Sciatic nerve (tissue), 2 donors: ENCODE measurements around the gene RALGAPB. TPM values are rescaled to one million over a fixed set of nuclear protein-coding genes. Genes with fewer than 3 reads are reported as not detected.

Source experiments
- ATAC-seq: fragments of 200-7000 bp; cut with Tn5 transposase; one replicate; pipeline ENCODE4 v1.9.1; 2020; ENCODE audit warnings: mild to moderate bottlenecking, moderate library complexity
- DNase-seq: peaks from one replicate; pipeline ENCODE4 v3.0.0-alpha.2; 2020; ENCODE audit warnings: low spot score
- intact Hi-C: fragments of 100-400 bp; cut with DNase I; formaldehyde crosslinking; loops from one replicate; pipeline ENCODE4 v1.14.2; 2022
- microRNA-seq: library from miRNA; unstranded; fragments of <30 nt; microRNA quantifications from one replicate; pipeline ENCODE4 v1.2.0, GENCODE V29; 2020
- total RNA-seq: library from RNA; stranded (reverse); fragmentation: NEBNext Ultra II Directional; extraction: Animal tissue kit (Norgen Biotek cat#: 25700); gene quantifications from one replicate; pipeline ENCODE4 v1.2.1, GENCODE V29; 2021
- donor health status: DM: no; HTN: no; CAD: no.
- donor health status: DM: no; HTN: no; CAD: no.

The RALGAPB gene
- total RNA-seq, 1 donor from 2014 or later = 40.9 TPM

GRCh38 chr20:38624084-38624483 is 151.4 kb downstream of the RALGAPB start:
- ATAC-seq (no peak), DNase-seq (no peak)
- intact Hi-C loops = no loop called here

DNA sequence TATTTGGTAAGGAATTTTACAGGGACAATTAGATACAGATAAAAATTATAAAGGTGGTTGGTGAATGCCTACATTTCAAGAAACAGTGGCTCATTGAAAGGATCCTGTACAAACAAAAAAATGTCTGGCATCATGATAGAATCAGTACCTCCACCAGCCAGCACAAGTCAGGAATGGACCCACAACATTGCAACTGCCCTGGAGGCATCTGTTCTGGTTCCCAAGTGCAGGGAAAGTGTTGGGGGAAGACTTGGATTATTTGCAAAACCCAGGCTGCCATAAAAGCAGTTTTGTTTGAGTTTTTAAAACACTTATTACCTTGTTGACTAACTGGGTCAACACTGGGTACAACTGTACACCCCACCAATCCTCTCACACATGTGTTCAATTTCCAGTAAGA is 153.3 kb downstream of the RALGAPB start:
- DNase-seq = no peak
- intact Hi-C loops = no loop called here
- ATAC-seq = no peak

- DNase-seq = no peak
- intact Hi-C loops = no loop called here
- no peak for ATAC-seq
Measured at GRCh38 chr20:38626921-38627659, 154.4 kb downstream of the RALGAPB start.

Small RNAs within 50 kb of the gene (microRNA-seq; reads per million reads assigned to microRNA genes)
- gene MIR548O2 = not detected

Other genes with a start within 250 kb of the RALGAPB start
- 56.0 TPM for gene KIAA1755, start 212.1 kb upstream of the RALGAPB start, total RNA-seq
- gene BPI, start 168.7 kb upstream of the RALGAPB start, total RNA-seq = 2.3 TPM
- gene LBP, start 126.4 kb upstream of the RALGAPB start, total RNA-seq = 0.40 TPM
- 30.8 TPM for gene SNHG17, start 37.5 kb upstream of the RALGAPB start, total RNA-seq
- gene ADIG, start 108.4 kb downstream of the RALGAPB start, total RNA-seq = not detected
- gene ARHGAP40, start 129.0 kb downstream of the RALGAPB start, total RNA-seq = not detected